Smooth muscle cell (in vitro differentiated cells): ENCODE results near the gene LATS2. TPM values are rescaled to one million over a fixed set of nuclear protein-coding genes. Genes with fewer than 3 reads are reported as not detected.

Experiments
- DNase-seq: peaks from one replicate; lab custom pipeline; 2025; ENCODE audit not compliant: unreplicated experiment; lab: John Stamatoyannopoulos, UW
- H2AFZ ChIP-seq: fragments of 200-600 bp; sonication (generic); 2 replicates; pipeline ENCODE4 v1.6.0; 2016; ENCODE audit warnings: antibody characterized with exemption, low read depth, mild to moderate bottlenecking
- H3F3A ChIP-seq: fragments of 200-600 bp; sonication (generic); 2 replicates; pipeline ENCODE4 v1.6.0; 2017; ENCODE audit warnings: antibody characterized with exemption, low read depth
- H3K27ac ChIP-seq: fragments of 200-600 bp; sonication (generic); 2 replicates; pipeline ENCODE4 v1.5.1; 2016; ENCODE audit warnings: low read depth, mild to moderate bottlenecking
- H3K27me3 ChIP-seq: fragments of 200-600 bp; sonication (generic); 2 replicates; pipeline ENCODE4 v1.6.1; 2016; ENCODE audit warnings: low read depth, mild to moderate bottlenecking
- H3K36me3 ChIP-seq: fragments of 200-600 bp; sonication (generic); 2 replicates; pipeline ENCODE4 v1.5.1; 2016; ENCODE audit warnings: low read depth
- H3K4me1 ChIP-seq: fragments of 200-600 bp; sonication (generic); 2 replicates; pipeline ENCODE4 v1.5.1; 2016; ENCODE audit warnings: low read depth
- H3K4me2 ChIP-seq: fragments of 200-600 bp; sonication (generic); 2 replicates; pipeline ENCODE4 v1.6.0; 2016; ENCODE audit warnings: mild to moderate bottlenecking
- H3K4me3 ChIP-seq: fragments of 200-600 bp; sonication (generic); 2 replicates; pipeline ENCODE4 v1.5.1; 2016; ENCODE audit warnings: mild to moderate bottlenecking
- H3K79me2 ChIP-seq: fragments of 200-600 bp; sonication (generic); 2 replicates; pipeline ENCODE4 v1.6.0; 2016; ENCODE audit warnings: low read depth, mild to moderate bottlenecking
- H3K9ac ChIP-seq: fragments of 200-600 bp; sonication (generic); 2 replicates; pipeline ENCODE4 v1.6.0; 2016; ENCODE audit warnings: low read depth
- H3K9me3 ChIP-seq: fragments of 200-600 bp; sonication (generic); replicated peaks from 2 replicates; pipeline ENCODE4 v1.5.1; 2016; ENCODE audit warnings: low read depth
- H4K20me1 ChIP-seq: fragments of 200-600 bp; sonication (generic); 2 replicates; pipeline ENCODE4 v1.6.0; 2016; ENCODE audit warnings: low read depth
- WGBS: methylation state at CpG from one replicate; pipeline ENCODE4 v1.1.7; 2016; ENCODE audit warnings: low lambda C conversion rate; 5-methylcytosine and 5-hydroxymethylcytosine counted together
- polyA plus RNA-seq: library from polyadenylated mRNA; unstranded; fragments of >200 nt; fragmentation: Nextera tagmentation; extraction: Ambion mirVana; gene quantifications from 2 replicates; pipeline ENCODE4 v1.2.1, GENCODE V29; 2016
- total RNA-seq: library from RNA; depleted of rRNA; stranded (reverse); fragments of >200 nt; gene quantifications from 2 replicates; pipeline ENCODE4 v1.2.3, GENCODE V29; 2014
- TF ChIP-seq, protein P1 (sequence below): fragments of 200-600 bp; sonication (generic); IDR thresholded peaks from 2 replicates; pipeline ENCODE4 v1.5.1; 2017; ENCODE audit warnings: borderline replicate concordance, mild to moderate bottlenecking, antibody characterized with exemption; ENCODE audit not compliant: insufficient read depth, poor library complexity, severe bottlenecking

LATS2 gene
- total and polyA plus RNA-seq, 2 experiments from 2014 or later = 6.9 to 20.8 TPM

DNA sequence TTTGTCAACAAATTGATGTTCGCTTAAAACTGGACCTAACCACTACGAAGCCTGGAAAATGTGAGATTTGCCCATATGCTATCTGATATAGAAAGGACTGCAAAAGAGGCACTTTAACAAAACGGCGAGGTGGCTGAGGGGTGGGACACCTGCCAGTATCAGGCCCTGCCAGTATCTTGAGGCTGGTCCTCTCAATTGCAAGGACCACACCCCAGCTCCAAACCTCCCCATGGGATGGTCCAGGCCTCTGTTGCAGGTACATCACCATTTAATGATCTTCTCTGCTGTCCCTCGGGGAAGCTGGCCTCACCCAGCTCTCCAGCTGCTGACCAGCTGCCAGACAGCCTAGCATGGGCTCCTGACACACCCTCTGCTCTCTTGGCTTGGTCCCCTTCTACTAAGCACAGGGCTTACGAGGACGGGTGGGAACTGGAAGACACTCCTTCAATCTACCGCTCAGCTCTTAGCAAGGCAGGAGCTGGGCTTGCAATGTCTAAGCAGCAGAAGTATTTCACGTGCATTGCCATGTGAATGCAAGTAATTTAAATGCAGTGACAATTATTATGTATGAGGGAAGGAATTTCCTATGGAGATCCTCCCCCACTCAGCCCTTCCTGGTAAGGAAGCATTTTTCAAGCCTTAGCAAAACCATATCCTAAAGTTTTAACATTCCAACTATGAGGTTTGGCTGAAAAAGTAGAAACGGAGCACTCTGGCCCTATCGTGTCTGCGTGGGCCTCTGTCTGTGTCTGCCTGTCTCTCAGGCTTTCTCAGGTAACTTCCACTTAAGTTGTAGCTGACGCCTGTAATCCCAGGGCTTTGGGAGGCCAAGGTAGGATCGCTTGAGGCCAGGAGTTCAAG lies 63.9 kb downstream of the LATS2 start:
- Histone ChIP-seq H3K9ac (peak overlapping the region; percentile 67), H3K4me3 (no peak overlapping the region), H3K4me2 (peak overlapping the region; percentile 63), H3K27ac (peak overlapping the region; percentile 97), H2AFZ (no peak overlapping the region), H3K27me3 (no peaks in the 10 kb centered on the region), H3F3A (no peaks in the 10 kb centered on the region), H4K20me1 (peaks cover 64% of the 10 kb centered on the region), H3K36me3 (no peaks in the 10 kb centered on the region), H3K9me3 (no peaks in the 10 kb centered on the region), H3K4me1 (no peaks in the 10 kb centered on the region), H3K79me2 (peaks cover 71% of the 10 kb centered on the region)
- DNase-seq = no peak
- 48% methylated on average over 14 of the region's 14 CpGs for WGBS
- TF ChIP-seq, protein P1, sequence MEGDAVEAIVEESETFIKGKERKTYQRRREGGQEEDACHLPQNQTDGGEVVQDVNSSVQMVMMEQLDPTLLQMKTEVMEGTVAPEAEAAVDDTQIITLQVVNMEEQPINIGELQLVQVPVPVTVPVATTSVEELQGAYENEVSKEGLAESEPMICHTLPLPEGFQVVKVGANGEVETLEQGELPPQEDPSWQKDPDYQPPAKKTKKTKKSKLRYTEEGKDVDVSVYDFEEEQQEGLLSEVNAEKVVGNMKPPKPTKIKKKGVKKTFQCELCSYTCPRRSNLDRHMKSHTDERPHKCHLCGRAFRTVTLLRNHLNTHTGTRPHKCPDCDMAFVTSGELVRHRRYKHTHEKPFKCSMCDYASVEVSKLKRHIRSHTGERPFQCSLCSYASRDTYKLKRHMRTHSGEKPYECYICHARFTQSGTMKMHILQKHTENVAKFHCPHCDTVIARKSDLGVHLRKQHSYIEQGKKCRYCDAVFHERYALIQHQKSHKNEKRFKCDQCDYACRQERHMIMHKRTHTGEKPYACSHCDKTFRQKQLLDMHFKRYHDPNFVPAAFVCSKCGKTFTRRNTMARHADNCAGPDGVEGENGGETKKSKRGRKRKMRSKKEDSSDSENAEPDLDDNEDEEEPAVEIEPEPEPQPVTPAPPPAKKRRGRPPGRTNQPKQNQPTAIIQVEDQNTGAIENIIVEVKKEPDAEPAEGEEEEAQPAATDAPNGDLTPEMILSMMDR = no peak

DNA sequence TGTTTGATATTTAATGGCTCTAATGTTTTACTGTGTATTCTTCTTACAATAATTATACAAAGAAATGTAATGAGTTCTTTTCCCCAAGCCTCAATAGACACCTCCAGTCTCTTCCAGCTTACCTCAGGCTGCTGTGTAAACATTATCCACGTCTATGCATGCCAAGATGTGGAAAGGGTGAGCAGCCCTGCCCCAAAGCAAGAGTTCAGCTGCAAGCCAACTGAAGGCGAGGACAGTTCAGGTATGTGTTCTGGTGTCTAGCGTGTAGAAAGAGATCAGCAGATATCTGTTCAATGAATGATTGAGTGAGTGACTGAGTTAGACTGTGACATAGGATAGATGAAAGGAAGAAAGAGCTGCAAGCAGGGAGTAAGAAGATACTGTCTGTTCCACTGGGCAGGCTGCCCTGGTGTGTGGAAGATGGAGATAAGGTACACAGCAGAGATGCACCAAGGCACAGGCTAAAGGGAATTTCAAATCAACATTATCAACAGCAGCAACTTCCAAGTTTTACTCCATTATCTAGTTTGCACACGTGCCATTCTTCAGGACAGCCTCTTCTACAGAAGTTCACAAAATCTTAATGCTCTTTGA lies 66.0 kb downstream of the LATS2 start:
- no peak overlapping the region for H3K27ac ChIP-seq
- no peaks in the 10 kb centered on the region for H3K9me3 ChIP-seq
- peaks cover 82% of the 10 kb centered on the region for H4K20me1 ChIP-seq
- no peak overlapping the region for H3K4me3 ChIP-seq
- no peaks in the 10 kb centered on the region for H3K27me3 ChIP-seq
- H3K79me2 ChIP-seq = peaks cover 56% of the 10 kb centered on the region
- H3K4me1 ChIP-seq = no peaks in the 10 kb centered on the region
- no peaks in the 10 kb centered on the region for H3F3A ChIP-seq
- no peak overlapping the region for H2AFZ ChIP-seq
- 88% methylated on average over 4 of the region's 4 CpGs for WGBS
- no peak for DNase-seq
- no peak overlapping the region for H3K4me2 ChIP-seq
- no peak overlapping the region for H3K9ac ChIP-seq
- H3K36me3 ChIP-seq = no peaks in the 10 kb centered on the region
- TF ChIP-seq, protein P1 = no peak

DNA sequence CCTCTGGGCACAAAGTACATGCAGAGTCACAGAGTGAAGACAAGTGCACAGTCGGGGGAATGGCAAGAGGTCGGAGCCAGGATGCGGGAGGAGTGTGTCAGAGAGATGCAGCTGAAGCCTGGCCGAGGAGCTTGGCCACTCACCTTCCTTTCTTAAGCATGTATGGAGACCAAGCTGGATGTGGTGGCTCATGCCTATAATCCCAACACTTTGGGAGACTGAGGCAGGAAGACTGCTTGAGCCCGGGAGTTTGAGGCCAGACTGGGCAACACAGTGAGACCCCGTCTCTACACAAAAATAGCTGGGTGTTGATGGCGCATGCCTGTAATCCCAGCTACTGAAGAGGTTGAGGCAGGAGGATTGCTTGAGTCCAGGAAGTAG lies 67.0 kb downstream of the LATS2 start:
- 99% methylated on average over 7 of the region's 7 CpGs for WGBS
- H3K36me3 ChIP-seq = no peaks in the 10 kb centered on the region
- DNase-seq = no peak

More for the DNA sequence above, 67.0 kb downstream of the LATS2 start:
- peaks cover 47% of the 10 kb centered on the region for H3K79me2 ChIP-seq
- H3K4me2 ChIP-seq = no peak overlapping the region
- H3K9ac ChIP-seq = no peak overlapping the region
- no peak overlapping the region for H3K4me3 ChIP-seq
- H2AFZ ChIP-seq = no peak overlapping the region
- H3K4me1 ChIP-seq = no peaks in the 10 kb centered on the region
- H3K9me3 ChIP-seq = no peaks in the 10 kb centered on the region
- peaks cover 83% of the 10 kb centered on the region for H4K20me1 ChIP-seq
- no peaks in the 10 kb centered on the region for H3K27me3 ChIP-seq
- no peaks in the 10 kb centered on the region for H3F3A ChIP-seq
- peak overlapping the region; percentile 42 for H3K27ac ChIP-seq
- TF ChIP-seq, protein P1 = no peak
